Measurements from ENCODE around the gene VAV2. TPM values are rescaled to one million over a fixed set of nuclear protein-coding genes. Genes with fewer than 3 reads are reported as not detected.

Gene VAV2
- total RNA-seq, 1 experiment from 2014 or later: 24.7 TPM

GRCh38 chr9:133877967-133878366, 114.2 kb downstream of the VAV2 start:
- CTCF ChIA-PET: no interaction called here
- peaks cover 20% of the 10 kb centered on the region for H3K4me1 ChIP-seq (ENCODE audit: control insufficient read depth, insufficient read depth, low read length)

GRCh38 chr9:133877327-133877726, 114.8 kb downstream of the VAV2 start:
- intact Hi-C loops (cut with micrococcal nuclease; ENCODE audit: unreplicated experiment) (no loop called here), in situ Hi-C loops (cut with HindIII; ENCODE audit: low pct_unique_long_range_greater_than_20kb, low sequenced_read_pairs) (no loop called here)
- H3K27ac ChIP-seq (ENCODE audit: low read length): no peak overlapping the region
- no peaks in the 10 kb centered on the region for H3K27me3 ChIP-seq (ENCODE audit: control insufficient read depth, insufficient read depth, low read length)
- no peak for DNase-seq (ENCODE audit: low read depth, low spot score)
- no peak for ATAC-seq
- BruUV-seq (replicated peaks): no TSS peak
- ChIA-PET CTCF (no interaction called here), POLR2A (no interaction called here)
- no peaks in the 10 kb centered on the region for H3K36me3 ChIP-seq (ENCODE audit: control insufficient read depth, insufficient read depth, low read length)
- peaks cover 20% of the 10 kb centered on the region for H3K4me1 ChIP-seq (ENCODE audit: control insufficient read depth, insufficient read depth, low read length)
- H3K4me3 ChIP-seq (ENCODE audit: low read depth in 2 of 2, low read length in 2 of 2): no peak overlapping the region
- H3K9me3 ChIP-seq (ENCODE audit: control insufficient read depth, insufficient read depth, low read depth, low read length): no peaks in the 10 kb centered on the region
- TF ChIP-seq REST (IDR thresholded peaks at IDR 0.05; ENCODE audit: insufficient read depth in 1 of 2, low read depth in 2 of 2, low read length in 1 of 2) (no peak), TCF7L2 (IDR thresholded peaks at IDR 0.05; ENCODE audit: low read depth, low read length) (no peak), POLR2AphosphoS5 (IDR thresholded peaks at IDR 0.05; ENCODE audit: low read depth, low read length) (no peak), CTCF (IDR thresholded peaks at IDR 0.05) (no peak), SIN3A (IDR thresholded peaks at IDR 0.05; ENCODE audit: borderline replicate concordance, insufficient read depth, low read depth, low read length) (no peak)

More at GRCh38 chr9:133877967-133878366, 114.2 kb downstream of the VAV2 start:
- in situ Hi-C loops (cut with HindIII; ENCODE audit: low pct_unique_long_range_greater_than_20kb, low sequenced_read_pairs) (no loop called here), intact Hi-C loops (cut with micrococcal nuclease; ENCODE audit: unreplicated experiment) (no loop called here)
- no TSS peak for BruUV-seq (replicated peaks)
- H3K27me3 ChIP-seq (ENCODE audit: control insufficient read depth, insufficient read depth, low read length): no peaks in the 10 kb centered on the region
- no peak for TF ChIP-seq SIN3A (IDR thresholded peaks at IDR 0.05; ENCODE audit: borderline replicate concordance, insufficient read depth, low read depth, low read length)
- TF ChIP-seq TCF7L2 (IDR thresholded peaks at IDR 0.05; ENCODE audit: low read depth, low read length): no peak
- no peak for TF ChIP-seq CTCF (IDR thresholded peaks at IDR 0.05)
- TF ChIP-seq POLR2AphosphoS5 (IDR thresholded peaks at IDR 0.05; ENCODE audit: low read depth, low read length): no peak
- TF ChIP-seq REST (IDR thresholded peaks at IDR 0.05; ENCODE audit: insufficient read depth in 1 of 2, low read depth in 2 of 2, low read length in 1 of 2): no peak
- no peak for DNase-seq (ENCODE audit: low read depth, low spot score)
- no peak for ATAC-seq
- H3K9me3 ChIP-seq (ENCODE audit: control insufficient read depth, insufficient read depth, low read depth, low read length): no peaks in the 10 kb centered on the region
- no peaks in the 10 kb centered on the region for H3K36me3 ChIP-seq (ENCODE audit: control insufficient read depth, insufficient read depth, low read length)
- POLR2A ChIA-PET: no interaction called here
- H3K4me3 ChIP-seq (ENCODE audit: low read depth in 2 of 2, low read length in 2 of 2): no peak overlapping the region
- no peak overlapping the region for H3K27ac ChIP-seq (ENCODE audit: low read length)
